K562 (cell line): ENCODE data around the gene OR4D9. TPM values are rescaled to one million over a fixed set of nuclear protein-coding genes. Genes with fewer than 3 reads are reported as not detected.
A peak's percentile ranks its signal among the peaks of the same experiment; 100 is the strongest.

ENCODE experiments used
- ATAC-seq: fragments of 200-7000 bp; cut with Tn5 transposase; 3 replicates; pipeline ENCODE4 v1.9.1; 2020; ENCODE audit warnings: moderate library complexity
- BruUV-seq: library from RNA; stranded (reverse); fragments of 400-500 nt; replicated peaks from 2 replicates; lab custom pipeline; 2021; lab: Mats Ljungman, UMichigan
- CTCF ChIA-PET: fragments of 300-600 bp; formaldehyde crosslinking; extraction: SDS; loops from one replicate; lab custom pipeline; 2021; ENCODE audit warnings: low intra/inter-chr PET ratio; lab: Yijun Ruan, JAX
- POLR2A ChIA-PET: fragments of 300-600, 350-650 bp; sonication (Branson Sonifier 250); formaldehyde crosslinking; extraction: SDS; loops from one replicate; lab custom pipeline; 2021; ENCODE audit warnings: antibody characterized with exemption, inconsistent platforms; lab: Yijun Ruan, JAX
- DNase-seq, 4 experiments: peaks; one replicate each; pipeline versions ENCODE4 v3.0.0 to v3.0.0-alpha.2; 2011 to 2018; ENCODE audit warnings: low spot score in 3 of 4, mixed read lengths in 3 of 4; ENCODE audit errors: extremely low read depth in 1 of 4
- FAIRE-seq: peaks from 2 replicates; lab custom pipeline; 2011; peaks lifted over from hg19 to GRCh38; lab: Jason Lieb, UNC
- H2AFZ ChIP-seq: 2 replicates; pipeline ENCODE4 v1.6.0; 2011; ENCODE audit warnings: low read depth, low read length, control low read depth, inconsistent platforms
- H3K27ac ChIP-seq: fragments of 200-600 bp; 3 replicates; pipeline ENCODE4 v1.8.0; 2011; ENCODE audit warnings: low read depth, mild to moderate bottlenecking, control low read depth, inconsistent platforms, low read length, moderate library complexity, mixed read lengths; ENCODE audit errors: extremely low read depth
- H3K27me3 ChIP-seq, 2 experiments: fragments of 300-600 bp in 1 of 2; 2 replicates in 1 of 2; 3 replicates in 1 of 2; pipeline versions ENCODE4 v1.6.0 to v1.8.0; 2011; ENCODE audit warnings: inconsistent platforms in 2 of 2, low read length in 2 of 2, mild to moderate bottlenecking in 1 of 2, mixed read lengths in 1 of 2, moderate library complexity in 1 of 2; ENCODE audit not compliant: control insufficient read depth in 2 of 2, insufficient read depth in 2 of 2
- H3K36me3 ChIP-seq: fragments of 300-600 bp; 3 replicates; pipeline ENCODE4 v1.8.0; 2011; ENCODE audit warnings: mild to moderate bottlenecking, low read length, inconsistent platforms; ENCODE audit not compliant: control insufficient read depth, insufficient read depth
- H3K4me1 ChIP-seq, 2 experiments: fragments of 200-600 bp in 1 of 2; replicated peaks in 1 of 2; 2 replicates in 1 of 2; 3 replicates in 1 of 2; pipeline versions ENCODE4 v1.5.1 to v1.8.0; 2011; ENCODE audit warnings: inconsistent platforms in 2 of 2, low read length in 2 of 2, mild to moderate bottlenecking in 1 of 2, mixed read lengths in 1 of 2, moderate library complexity in 1 of 2; ENCODE audit not compliant: control insufficient read depth in 2 of 2, insufficient read depth in 2 of 2
- H3K4me2 ChIP-seq: 2 replicates; pipeline ENCODE4 v1.6.1; 2011; ENCODE audit warnings: low read length, control low read depth, inconsistent platforms, mixed read lengths; ENCODE audit not compliant: insufficient read depth
- H3K4me3 ChIP-seq: fragments of 200-600 bp; sonication (generic), shearing (Covaris generic); 2 replicates; pipeline ENCODE4 v1.5.1; 2016; ENCODE audit warnings: control low read depth, inconsistent platforms
- H3K79me2 ChIP-seq: fragments of 200-600 bp; 3 replicates; pipeline ENCODE4 v1.8.0; 2011; ENCODE audit warnings: low read length, inconsistent platforms; ENCODE audit not compliant: control insufficient read depth, insufficient read depth
- H3K9ac ChIP-seq, 2 experiments: 2 replicates each; pipeline versions ENCODE4 v1.6.0 to v1.6.1; 2011; ENCODE audit warnings: low read depth in 2 of 2, low read length in 2 of 2, control low read depth in 1 of 2, inconsistent platforms in 1 of 2, mild to moderate bottlenecking in 1 of 2, mixed read lengths in 1 of 2; ENCODE audit not compliant: insufficient read depth in 1 of 2
- H3K9me1 ChIP-seq: one replicate; pipeline ENCODE4 v1.6.0; 2011; ENCODE audit warnings: inconsistent platforms, mild to moderate bottlenecking, low read length, moderate library complexity; ENCODE audit not compliant: control insufficient read depth, insufficient read depth
- H3K9me3 ChIP-seq: replicated peaks from 2 replicates; pipeline ENCODE4 v1.5.1; 2011; ENCODE audit warnings: low read depth, low read length, inconsistent platforms; ENCODE audit not compliant: control insufficient read depth, insufficient read depth
- H4K20me1 ChIP-seq: replicated peaks from 2 replicates; pipeline ENCODE4 v1.6.1; 2011; ENCODE audit warnings: low read length, inconsistent platforms, mixed read lengths; ENCODE audit not compliant: control insufficient read depth, insufficient read depth
- CHD2 ChIP-seq: IDR thresholded peaks from 2 replicates; pipeline ENCODE4 v1.6.1; 2011; ENCODE audit warnings: low read depth, low read length
- JUNB ChIP-seq: fragments of 450-650 bp; formaldehyde crosslinking; conservative IDR thresholded peaks from 2 replicates; pipeline ENCODE4 v1.4.0; 2020; ENCODE audit warnings: mild to moderate bottlenecking
- KLF13 ChIP-seq: fragments of 450-650 bp; IDR thresholded peaks from 2 replicates; pipeline ENCODE4 v1.6.1; 2016; ENCODE audit warnings: missing genetic modification characterization, low read depth, mild to moderate bottlenecking, missing compliant biosample characterization, moderate library complexity, borderline replicate concordance
- MBD1 ChIP-seq: fragments of 250-450 bp; sonication (Bioruptor Pico); IDR thresholded peaks from 2 replicates; pipeline ENCODE4 v1.8.0; 2022; ENCODE audit warnings: inconsistent platforms
- MLX ChIP-seq, 2 experiments: fragments of 450-650 bp in 1 of 2; sonication (generic) in 1 of 2; formaldehyde crosslinking; conservative IDR thresholded peaks; 2 replicates each; pipeline versions ENCODE4 v1.4.0 to v1.8.1; 2020 to 2022; ENCODE audit warnings: mild to moderate bottlenecking in 1 of 2, missing genetic modification reagents in 1 of 2
- PPARD ChIP-seq: fragments of 250-450 bp; sonication (Bioruptor Pico); IDR thresholded peaks from 2 replicates; pipeline ENCODE4 v1.8.0; 2022; ENCODE audit warnings: inconsistent platforms, mild to moderate bottlenecking, moderate library complexity
- RB1 ChIP-seq: fragments of 450-650 bp; IDR thresholded peaks from 2 replicates; pipeline ENCODE4 v1.6.1; 2017; ENCODE audit warnings: low read depth, mild to moderate bottlenecking
- SRF ChIP-seq, 2 experiments: fragments of 250-450, 450-650 bp in 1 of 2; sonication (Bioruptor Pico) in 1 of 2; sonication (generic) in 1 of 2; formaldehyde crosslinking; IDR thresholded peaks; 2 replicates each; pipeline versions ENCODE4 v1.5.0 to v1.5.1; 2020 to 2022; ENCODE audit warnings: mild to moderate bottlenecking in 1 of 2, missing genetic modification reagents in 1 of 2
- TCFL5 ChIP-seq: fragments of 250-450 bp; sonication (Bioruptor Pico); conservative IDR thresholded peaks from 2 replicates; pipeline ENCODE4 v1.6.1; 2021; ENCODE audit warnings: mild to moderate bottlenecking, moderate library complexity, matching md5 sums
- ZNF24 ChIP-seq: fragments of 450-650 bp; IDR thresholded peaks from 2 replicates; pipeline ENCODE4 v1.6.1; 2016
- ZNF707 ChIP-seq: fragments of 250-450 bp; sonication (Bioruptor Pico); conservative IDR thresholded peaks from 2 replicates; pipeline ENCODE4 v1.8.0; 2022; ENCODE audit warnings: inconsistent platforms, mild to moderate bottlenecking, moderate library complexity
- ZNF717 ChIP-seq: fragments of 250-450 bp; sonication (Bioruptor Pico); IDR thresholded peaks from 2 replicates; pipeline ENCODE4 v1.5.0; 2021
- ZSCAN32 ChIP-seq: fragments of 450-650 bp; formaldehyde crosslinking; IDR thresholded peaks from 2 replicates; pipeline ENCODE4 v1.4.0; 2020; ENCODE audit warnings: mild to moderate bottlenecking, moderate library complexity
- WGBS: fragments of 100-300 bp; shearing (Covaris generic); methylation state at CpG from one replicate; pipeline ENCODE4 v1.1.6; 2016; ENCODE audit warnings: low coverage, mixed read lengths; ENCODE audit not compliant: insufficient coverage; ENCODE audit errors: missing lambda C conversion rate; 5-methylcytosine and 5-hydroxymethylcytosine counted together
- in situ Hi-C: fragments of 300-500 bp; cut with MboI; formaldehyde crosslinking; loops from 4 replicates; pipeline ENCODE4 v1.15.0; 2018; ENCODE audit warnings: inconsistent platforms, mixed read lengths
- intact Hi-C: fragments of 100-400 bp; cut with micrococcal nuclease; formaldehyde crosslinking; loops from 2 replicates; pipeline ENCODE4 v1.14.2; 2022
- polyA plus RNA-seq, 8 experiments: library from polyadenylated mRNA; depleted of rRNA in 4 of 8; stranded (reverse) in 5 of 8; unstranded in 3 of 8; fragments of >200 nt; fragmentation: Nextera tagmentation in 2 of 8; fragmentation: Illumina TruSeq in 1 of 8; extraction: Ambion mirVana in 2 of 8; extraction: Trizol in 1 of 8; gene quantifications; 2 replicates each; pipeline versions ENCODE4 v1.2.1 to v1.2.3, GENCODE V29; 2011 to 2014; ENCODE audit warnings: inconsistent platforms in 1 of 8, missing spikeins in 1 of 8
- total RNA-seq, 7 experiments: library from RNA; depleted of rRNA in 6 of 7; stranded (reverse); fragments of >200 nt in 6 of 7; fragmentation: Illumina TruSeq in 2 of 7; extraction: Trizol in 2 of 7; gene quantifications; 2 replicates each; pipeline versions ENCODE4 v1.2.1 to v1.2.3, GENCODE V29; 2011 to 2021; ENCODE audit warnings: low replicate concordance in 1 of 7
- TF ChIP-seq, protein P1 (sequence below): fragments of 250-450 bp; sonication (Bioruptor Pico); IDR thresholded peaks from 2 replicates; pipeline ENCODE4 v1.5.0; 2021; ENCODE audit warnings: mild to moderate bottlenecking, borderline replicate concordance

OR4D9 gene
- total and polyA plus RNA-seq, 9 of the 15 experiments (the other 6 are each of a cell fraction or from before 2014, with no cell fraction given) = not detected

- Histone ChIP-seq H3K9ac (peak overlapping the region; percentile 90 to 91), H3K4me3 (peak overlapping the region; percentile 60), H4K20me1 (no peaks in the 10 kb centered on the region), H3K27me3 (no peaks in the 10 kb centered on the region), H3K4me1 (peaks cover 14 to 31% of the 10 kb centered on the region in 2 experiments), H3K9me1 (no peaks in the 10 kb centered on the region), H3K4me2 (peak overlapping the region; percentile 96), H3K36me3 (no peaks in the 10 kb centered on the region), H3K9me3 (no peaks in the 10 kb centered on the region; the same call in 1 of the 2 replicates), H2AFZ (peak overlapping the region; percentile 97), H3K79me2 (no peaks in the 10 kb centered on the region; the same call in 2 of the 3 replicates), H3K27ac (peak overlapping the region; percentile 87)
- peak; percentile 45 to 84 (median 52) for DNase-seq
- intact Hi-C loops = loop anchor here (2.0 kb wide), 1 partner anchor 57 kb away; no protein-coding TSS in a partner anchor
- ChIA-PET CTCF (no interaction called here), POLR2A (interaction anchor here (0.7 to 5.9 kb wide), 4 partner anchors 9 to 52 kb away, joined by 3 to 69 read pairs (median 3); no protein-coding TSS in a partner anchor)
- ATAC-seq = peak; percentile 28
- BruUV-seq = TSS peak; percentile 86
- peak; percentile 37 for FAIRE-seq
- 0% methylated on average over 18 of the region's 18 CpGs for WGBS
- in situ Hi-C loops = no loop called here
- TF ChIP-seq ZSCAN32 (CRISPR knock-in tag) = no peak
- peak in 1 of 2 experiments; percentile 21; a peak in 1 of 4 replicates for TF ChIP-seq SRF (CRISPR knock-in tag; IDR thresholded peaks at IDR 0.05)
- no peak for TF ChIP-seq TCFL5
- no peak for TF ChIP-seq MLX (CRISPR knock-in tag; conservative IDR thresholded peaks at IDR 0.05)
- TF ChIP-seq, protein P1, sequence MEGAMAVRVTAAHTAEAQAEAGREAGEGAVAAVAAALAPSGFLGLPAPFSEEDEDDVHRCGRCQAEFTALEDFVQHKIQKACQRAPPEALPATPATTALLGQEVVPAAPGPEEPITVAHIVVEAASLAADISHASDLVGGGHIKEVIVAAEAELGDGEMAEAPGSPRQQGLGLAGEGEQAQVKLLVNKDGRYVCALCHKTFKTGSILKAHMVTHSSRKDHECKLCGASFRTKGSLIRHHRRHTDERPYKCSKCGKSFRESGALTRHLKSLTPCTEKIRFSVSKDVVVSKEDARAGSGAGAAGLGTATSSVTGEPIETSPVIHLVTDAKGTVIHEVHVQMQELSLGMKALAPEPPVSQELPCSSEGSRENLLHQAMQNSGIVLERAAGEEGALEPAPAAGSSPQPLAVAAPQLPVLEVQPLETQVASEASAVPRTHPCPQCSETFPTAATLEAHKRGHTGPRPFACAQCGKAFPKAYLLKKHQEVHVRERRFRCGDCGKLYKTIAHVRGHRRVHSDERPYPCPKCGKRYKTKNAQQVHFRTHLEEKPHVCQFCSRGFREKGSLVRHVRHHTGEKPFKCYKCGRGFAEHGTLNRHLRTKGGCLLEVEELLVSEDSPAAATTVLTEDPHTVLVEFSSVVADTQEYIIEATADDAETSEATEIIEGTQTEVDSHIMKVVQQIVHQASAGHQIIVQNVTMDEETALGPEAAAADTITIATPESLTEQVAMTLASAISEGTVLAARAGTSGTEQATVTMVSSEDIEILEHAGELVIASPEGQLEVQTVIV (CRISPR knock-in tag) = no peak
- TF ChIP-seq JUNB (CRISPR knock-in tag) = no peak
- peak; percentile 35; the same call in 1 of the 2 replicates for TF ChIP-seq KLF13 (tag)
- no peak for TF ChIP-seq ZNF24
- no peak; the same call in 1 of the 2 replicates for TF ChIP-seq RB1
- no peak for TF ChIP-seq MBD1 (CRISPR knock-in tag)
- TF ChIP-seq PPARD (CRISPR knock-in tag) = no peak
- TF ChIP-seq ZNF707 (CRISPR knock-in tag) = no peak
- no peak for TF ChIP-seq ZNF717
- TF ChIP-seq CHD2 = 0 out of 2 replicates have a peak, but pooled peaks have one; percentile 13
Observed at GRCh38 chr11:59560290-59560701, 49.0 kb downstream of the OR4D9 start.
